ENCODE results near the gene PDGFD.

The PDGFD gene

DNA sequence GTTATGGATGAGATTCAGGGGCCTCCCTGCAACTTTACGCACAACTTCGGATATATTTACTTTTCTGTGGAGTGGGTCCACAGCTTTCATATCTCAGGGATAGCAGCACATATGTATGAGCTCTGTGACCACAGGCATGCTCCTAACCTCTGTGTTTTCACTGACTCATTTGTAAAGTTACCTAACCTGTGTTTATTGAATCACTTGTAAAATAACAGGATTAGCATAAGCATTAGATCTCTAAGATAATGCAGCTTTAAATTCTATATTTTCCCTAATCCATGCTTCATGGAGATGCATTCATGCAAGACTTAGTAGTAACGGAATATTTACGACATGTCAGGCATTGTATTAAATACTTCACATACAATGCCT, 175.4 kb downstream of the PDGFD start:
- H3K4me1 ChIP-seq (ENCODE audit: control insufficient read depth, insufficient read depth, low read length): peaks cover 2% of the 10 kb centered on the region; the same call in 1 of the 2 replicates
- no peak overlapping the region for H3K27ac ChIP-seq (ENCODE audit: low read length)
- no peaks in the 10 kb centered on the region for H3K36me3 ChIP-seq (ENCODE audit: control insufficient read depth, insufficient read depth, low read length)
- DNase-seq (ENCODE audit: low read depth, low spot score): no peak
- no peaks in the 10 kb centered on the region for H3K27me3 ChIP-seq (ENCODE audit: control insufficient read depth, insufficient read depth, low read length)
- H3K9me3 ChIP-seq (ENCODE audit: control insufficient read depth, insufficient read depth, low read length): no peaks in the 10 kb centered on the region
- WGBS (ENCODE audit: insufficient coverage, insufficient read length): no CpG with 5 or more reads among the region's 4 CpGs
- no peak overlapping the region for H3K4me3 ChIP-seq (ENCODE audit: low read length)

DNA sequence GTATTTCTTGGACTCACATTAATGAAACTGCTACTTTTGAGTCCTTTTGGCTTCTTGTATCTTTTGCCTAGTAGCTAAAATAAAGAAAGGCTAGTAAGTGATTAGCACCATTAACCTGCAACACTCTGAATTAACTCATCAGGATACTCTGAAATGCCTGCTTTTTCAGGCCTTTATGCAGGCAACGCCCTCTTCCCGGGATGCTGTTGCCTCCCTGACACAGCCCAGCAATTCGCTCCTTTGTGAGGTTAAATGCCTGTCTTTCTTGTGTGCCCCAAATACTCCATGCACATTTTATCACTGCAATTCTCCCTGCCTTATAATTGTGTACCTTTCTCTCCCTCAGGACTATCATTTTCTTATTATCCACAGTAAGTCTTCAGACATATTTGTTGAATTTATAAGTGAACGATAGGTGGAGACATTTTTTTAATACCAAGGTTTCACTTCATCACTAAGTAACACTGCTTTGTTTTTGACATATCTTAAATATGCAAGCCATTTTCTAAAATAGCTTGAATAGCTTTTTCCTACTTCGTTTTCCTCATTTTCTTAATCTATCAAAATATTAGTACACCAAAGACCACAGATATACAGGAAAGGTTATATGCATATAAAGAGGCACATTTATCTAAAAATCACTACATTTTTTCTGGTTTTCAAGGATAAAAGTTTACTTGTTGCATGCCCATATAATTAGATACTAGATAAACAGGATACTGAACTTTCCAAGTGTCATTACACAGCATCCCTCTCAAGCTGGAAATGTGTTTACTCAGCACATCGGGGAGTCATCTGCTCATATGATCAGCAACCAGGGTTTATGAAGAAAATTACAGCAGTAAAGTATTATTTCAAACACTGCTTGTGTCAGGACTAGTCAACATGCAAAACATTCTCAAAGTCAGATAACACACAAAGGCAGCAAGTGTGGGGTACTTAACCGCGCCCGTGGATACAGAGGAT, 176.0 kb downstream of the PDGFD start:
- Histone ChIP-seq H3K4me1 (ENCODE audit: control insufficient read depth, insufficient read depth, low read length) (peaks cover 2% of the 10 kb centered on the region; the same call in 1 of the 2 replicates), H3K9me3 (ENCODE audit: control insufficient read depth, insufficient read depth, low read length) (no peaks in the 10 kb centered on the region), H3K36me3 (ENCODE audit: control insufficient read depth, insufficient read depth, low read length) (no peaks in the 10 kb centered on the region), H3K27ac (ENCODE audit: low read length) (no peak overlapping the region), H3K27me3 (ENCODE audit: control insufficient read depth, insufficient read depth, low read length) (no peaks in the 10 kb centered on the region), H3K4me3 (ENCODE audit: low read length) (no peak overlapping the region)
- peak; percentile 11 for DNase-seq (ENCODE audit: low read depth, low spot score)
- WGBS (ENCODE audit: insufficient coverage, insufficient read length): no CpG with 5 or more reads among the region's 9 CpGs

DNA sequence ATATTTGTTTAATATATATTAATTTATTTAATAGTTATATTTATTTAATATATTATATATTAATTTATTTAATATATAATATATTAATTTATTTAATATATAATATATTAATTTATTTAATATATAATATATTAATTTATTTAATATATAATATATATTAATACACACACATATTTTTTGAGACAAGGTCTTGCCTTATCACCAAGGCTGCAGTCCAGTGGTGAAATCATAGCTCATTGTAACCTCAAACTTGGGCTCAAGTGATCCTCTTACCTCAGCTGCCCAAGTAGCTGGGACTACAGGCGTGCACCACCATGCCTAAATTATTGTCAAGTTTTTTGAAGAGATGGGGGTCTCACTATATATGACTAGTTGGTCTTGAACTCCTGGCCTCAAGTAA, 178.9 kb downstream of the PDGFD start:
- H3K27me3 ChIP-seq (ENCODE audit: control insufficient read depth, insufficient read depth, low read length): no peaks in the 10 kb centered on the region
- H3K27ac ChIP-seq (ENCODE audit: low read length): no peak overlapping the region
- H3K4me3 ChIP-seq (ENCODE audit: low read length): no peak overlapping the region
- H3K36me3 ChIP-seq (ENCODE audit: control insufficient read depth, insufficient read depth, low read length): no peaks in the 10 kb centered on the region
- H3K4me1 ChIP-seq (ENCODE audit: control insufficient read depth, insufficient read depth, low read length): peaks cover 2% of the 10 kb centered on the region; the same call in 1 of the 2 replicates
- H3K9me3 ChIP-seq (ENCODE audit: control insufficient read depth, insufficient read depth, low read length): no peaks in the 10 kb centered on the region
- WGBS (ENCODE audit: insufficient coverage, insufficient read length): no CpG with 5 or more reads among the region's 1 CpG
- no peak for DNase-seq (ENCODE audit: low read depth, low spot score)

DNA sequence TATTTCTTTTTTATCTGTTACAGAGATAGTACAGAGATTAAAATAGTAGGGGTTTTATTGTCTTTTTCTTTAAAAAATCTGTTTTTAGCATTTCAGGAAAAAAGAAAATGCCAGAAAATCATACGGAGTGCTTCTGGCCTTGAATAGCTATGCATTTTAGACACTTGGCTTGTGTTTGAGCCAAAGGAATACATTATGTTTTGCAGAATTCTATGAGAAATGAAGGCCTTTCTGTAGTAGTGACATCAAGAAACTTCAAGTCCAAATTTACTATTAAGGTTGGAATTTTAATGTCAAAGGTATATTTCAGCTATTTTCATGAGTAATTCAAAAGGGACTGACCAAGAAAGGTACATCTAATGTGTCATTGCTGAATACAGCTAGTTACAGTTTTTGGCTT, 183.8 kb downstream of the PDGFD start:
- Histone ChIP-seq H3K36me3 (ENCODE audit: control insufficient read depth, insufficient read depth, low read length) (no peaks in the 10 kb centered on the region), H3K27ac (ENCODE audit: low read length) (no peak overlapping the region), H3K4me1 (ENCODE audit: control insufficient read depth, insufficient read depth, low read length) (no peaks in the 10 kb centered on the region), H3K9me3 (ENCODE audit: control insufficient read depth, insufficient read depth, low read length) (no peaks in the 10 kb centered on the region), H3K4me3 (ENCODE audit: low read length) (no peak overlapping the region), H3K27me3 (ENCODE audit: control insufficient read depth, insufficient read depth, low read length) (no peaks in the 10 kb centered on the region)
- no peak for DNase-seq (ENCODE audit: low read depth, low spot score)
- WGBS (ENCODE audit: insufficient coverage, insufficient read length): no CpG with 5 or more reads among the region's 1 CpG

DNA sequence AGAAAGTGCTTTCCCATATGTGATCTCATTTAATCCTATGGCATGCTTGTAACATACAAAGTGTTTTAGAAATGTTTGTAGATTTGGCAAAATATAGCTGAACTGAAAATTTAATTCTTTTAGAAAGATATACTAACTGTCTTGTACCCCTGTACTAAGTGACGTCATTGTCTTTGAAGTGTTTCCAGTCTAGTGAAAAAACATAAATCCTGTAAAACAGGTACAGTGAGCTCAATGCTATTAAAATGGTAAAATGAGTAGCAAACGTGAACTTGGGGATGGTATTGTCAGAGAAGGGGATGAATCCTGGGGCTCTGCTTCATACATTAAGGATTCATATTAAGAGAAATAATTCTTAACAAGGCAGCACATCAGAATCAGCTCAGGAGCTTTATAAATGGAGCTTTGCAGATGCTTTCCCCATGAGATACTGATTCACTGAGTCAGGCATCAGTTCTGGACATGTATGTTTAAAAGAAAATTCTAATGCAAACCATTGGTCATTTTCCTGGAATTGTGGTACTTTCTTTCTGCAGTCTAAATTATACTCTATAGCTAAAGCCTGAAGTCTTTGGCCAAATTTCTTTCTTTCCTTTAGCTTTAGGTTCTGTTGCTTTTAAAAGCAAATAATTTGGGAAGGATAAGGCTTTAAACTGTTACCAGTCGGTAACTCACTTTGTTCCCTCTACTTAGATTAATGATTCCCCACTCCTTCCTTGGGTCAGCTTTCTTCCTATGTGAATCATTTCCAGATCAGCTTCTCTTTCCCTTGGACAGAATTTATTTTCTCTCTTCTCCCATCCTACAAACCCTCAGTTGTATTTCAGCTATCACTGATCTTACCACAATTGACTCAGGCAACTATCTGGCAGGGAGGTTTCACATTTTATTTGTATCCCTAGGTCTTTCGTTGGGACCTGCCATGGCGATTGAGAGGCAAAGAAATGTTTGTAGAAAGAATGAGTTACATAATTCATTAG, 185.0 kb downstream of the PDGFD start:
- Histone ChIP-seq H3K27me3 (ENCODE audit: control insufficient read depth, insufficient read depth, low read length) (no peaks in the 10 kb centered on the region), H3K36me3 (ENCODE audit: control insufficient read depth, insufficient read depth, low read length) (no peaks in the 10 kb centered on the region), H3K4me3 (ENCODE audit: low read length) (no peak overlapping the region), H3K9me3 (ENCODE audit: control insufficient read depth, insufficient read depth, low read length) (no peaks in the 10 kb centered on the region), H3K27ac (ENCODE audit: low read length) (no peak overlapping the region), H3K4me1 (ENCODE audit: control insufficient read depth, insufficient read depth, low read length) (no peaks in the 10 kb centered on the region)
- no CpG with 5 or more reads among the region's 5 CpGs for WGBS (ENCODE audit: insufficient coverage, insufficient read length)
- no peak for DNase-seq (ENCODE audit: low read depth, low spot score)

DNA sequence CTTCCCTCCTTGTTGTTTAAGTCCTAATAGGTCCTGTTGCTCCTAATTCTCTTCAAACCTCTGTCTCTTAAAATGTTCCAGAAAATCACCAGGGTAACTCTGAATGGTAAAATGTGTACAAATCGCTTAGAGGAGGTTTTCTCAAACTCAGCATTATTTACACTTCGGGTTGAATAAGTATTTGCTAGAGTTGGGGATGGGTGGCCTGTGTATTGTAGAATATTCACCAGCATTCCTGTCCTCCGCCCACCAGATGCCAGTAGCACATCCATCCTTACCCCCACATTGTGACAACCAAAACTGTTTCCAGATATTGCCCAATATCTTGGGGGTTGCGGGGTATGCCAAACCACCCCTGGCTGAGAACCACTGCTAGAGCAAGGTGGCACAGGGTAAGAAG, 191.9 kb downstream of the PDGFD start:
- Histone ChIP-seq H3K4me1 (ENCODE audit: control insufficient read depth, insufficient read depth, low read length) (no peaks in the 10 kb centered on the region), H3K4me3 (ENCODE audit: low read length) (no peak overlapping the region), H3K27me3 (ENCODE audit: control insufficient read depth, insufficient read depth, low read length) (no peaks in the 10 kb centered on the region), H3K9me3 (ENCODE audit: control insufficient read depth, insufficient read depth, low read length) (no peaks in the 10 kb centered on the region), H3K36me3 (ENCODE audit: control insufficient read depth, insufficient read depth, low read length) (no peaks in the 10 kb centered on the region), H3K27ac (ENCODE audit: low read length) (no peak overlapping the region)
- no peak for DNase-seq (ENCODE audit: low read depth, low spot score)
- no CpG with 5 or more reads among the region's 4 CpGs for WGBS (ENCODE audit: insufficient coverage, insufficient read length)

DNA sequence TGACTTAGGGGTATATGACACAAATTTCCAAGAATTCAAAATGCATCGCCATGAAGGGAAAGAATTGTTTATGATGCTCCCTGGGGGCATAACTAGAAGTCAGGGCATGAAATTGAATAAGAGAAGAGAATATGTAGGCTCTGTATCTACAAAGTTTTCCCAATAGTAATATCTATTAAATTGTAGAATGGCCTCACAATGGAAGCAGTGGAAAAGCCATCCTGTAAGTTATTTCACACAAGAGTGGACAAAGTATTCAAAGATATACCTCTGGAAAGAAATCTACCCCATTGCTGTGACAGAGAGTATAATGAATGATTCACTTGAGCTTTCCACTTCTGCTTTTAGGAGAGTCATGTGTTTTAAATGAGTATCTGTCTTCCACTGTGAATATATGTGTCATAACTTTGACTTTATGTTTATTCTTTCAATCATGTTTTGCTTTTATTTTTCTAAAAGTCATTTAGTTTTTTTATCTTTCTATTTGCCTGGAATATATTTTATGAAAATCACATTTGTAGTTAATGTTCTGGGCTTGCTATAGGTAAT, 193.2 kb downstream of the PDGFD start:
- DNase-seq (ENCODE audit: low read depth, low spot score): no peak
- Histone ChIP-seq H3K4me3 (ENCODE audit: low read length) (no peak overlapping the region), H3K27ac (ENCODE audit: low read length) (no peak overlapping the region), H3K9me3 (ENCODE audit: control insufficient read depth, insufficient read depth, low read length) (no peaks in the 10 kb centered on the region), H3K27me3 (ENCODE audit: control insufficient read depth, insufficient read depth, low read length) (no peaks in the 10 kb centered on the region), H3K4me1 (ENCODE audit: control insufficient read depth, insufficient read depth, low read length) (no peaks in the 10 kb centered on the region), H3K36me3 (ENCODE audit: control insufficient read depth, insufficient read depth, low read length) (no peaks in the 10 kb centered on the region)
- no CpG with 5 or more reads among the region's 1 CpG for WGBS (ENCODE audit: insufficient coverage, insufficient read length)

DNA sequence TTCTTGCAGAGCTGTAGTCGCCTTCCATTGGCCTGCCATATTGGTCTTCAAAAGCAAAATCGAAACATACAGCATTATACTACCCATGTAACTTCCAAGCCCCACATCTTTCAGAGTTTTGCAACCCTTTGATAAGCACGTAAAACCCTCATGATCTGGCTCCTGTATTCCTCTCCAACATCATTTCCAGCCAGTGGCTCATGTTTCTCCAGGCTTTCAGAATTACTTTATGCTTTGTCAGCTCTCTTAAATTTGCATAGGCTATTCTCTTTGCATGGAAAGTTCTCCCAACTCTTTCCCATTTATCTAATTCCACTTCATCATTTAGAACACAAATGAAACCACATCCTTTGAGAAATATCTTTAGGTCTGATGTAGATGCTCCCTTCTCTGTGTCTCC, 195.3 kb downstream of the PDGFD start:
- Histone ChIP-seq H3K4me3 (ENCODE audit: low read length) (no peak overlapping the region), H3K4me1 (ENCODE audit: control insufficient read depth, insufficient read depth, low read length) (no peaks in the 10 kb centered on the region), H3K27ac (ENCODE audit: low read length) (no peak overlapping the region), H3K9me3 (ENCODE audit: control insufficient read depth, insufficient read depth, low read length) (no peaks in the 10 kb centered on the region), H3K27me3 (ENCODE audit: control insufficient read depth, insufficient read depth, low read length) (no peaks in the 10 kb centered on the region), H3K36me3 (ENCODE audit: control insufficient read depth, insufficient read depth, low read length) (no peaks in the 10 kb centered on the region)
- WGBS (ENCODE audit: insufficient coverage, insufficient read length): no CpG with 5 or more reads among the region's 3 CpGs
- DNase-seq (ENCODE audit: low read depth, low spot score): no peak

DNA sequence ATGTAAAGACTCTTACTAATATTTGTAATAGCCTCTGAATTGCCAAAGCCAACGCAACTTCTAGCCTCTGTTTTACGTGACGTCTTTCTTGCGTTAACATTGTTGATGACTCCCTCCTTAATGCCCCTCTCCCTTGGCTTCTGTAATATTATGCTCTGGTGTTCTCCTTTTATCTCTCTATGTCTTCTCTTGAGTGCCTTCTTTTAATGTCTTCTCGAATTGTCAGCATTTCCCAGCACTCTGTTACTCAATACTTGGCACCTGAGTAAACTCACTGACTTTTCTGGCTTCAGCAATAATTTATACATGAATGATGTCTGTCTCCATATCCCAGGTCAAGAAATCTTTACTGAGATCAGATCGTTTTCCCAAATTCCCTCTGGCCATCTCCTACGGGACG, 196.0 kb downstream of the PDGFD start:
- Histone ChIP-seq H3K9me3 (ENCODE audit: control insufficient read depth, insufficient read depth, low read length) (no peaks in the 10 kb centered on the region), H3K36me3 (ENCODE audit: control insufficient read depth, insufficient read depth, low read length) (no peaks in the 10 kb centered on the region), H3K27me3 (ENCODE audit: control insufficient read depth, insufficient read depth, low read length) (no peaks in the 10 kb centered on the region), H3K27ac (ENCODE audit: low read length) (no peak overlapping the region), H3K4me1 (ENCODE audit: control insufficient read depth, insufficient read depth, low read length) (no peaks in the 10 kb centered on the region), H3K4me3 (ENCODE audit: low read length) (no peak overlapping the region)
- no CpG with 5 or more reads among the region's 8 CpGs for whole genome bisulfite sequencing (ENCODE audit: insufficient coverage, insufficient read length)
- DNase-seq (ENCODE audit: low read depth, low spot score): no peak

DNA sequence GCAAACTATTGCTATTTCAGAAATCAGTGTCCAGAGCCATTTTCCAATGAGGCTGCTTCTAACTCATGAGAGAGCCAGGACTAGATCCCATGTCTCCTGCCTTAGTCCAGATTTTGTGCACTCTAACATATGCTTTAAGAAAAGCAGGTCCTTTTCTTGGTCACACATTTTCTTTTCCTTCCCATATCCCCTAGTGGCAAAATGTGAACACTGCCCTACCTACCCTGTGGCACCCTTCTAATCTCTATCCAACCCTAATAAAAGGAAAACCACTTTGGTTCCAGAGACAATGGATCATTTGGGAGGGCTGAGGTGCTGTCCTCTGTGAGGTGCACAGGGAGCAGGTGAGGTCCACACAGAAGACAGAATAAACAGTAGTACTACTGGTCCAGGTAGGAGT, 199.6 kb downstream of the PDGFD start:
- Histone ChIP-seq H3K4me1 (ENCODE audit: control insufficient read depth, insufficient read depth, low read length) (no peaks in the 10 kb centered on the region), H3K36me3 (ENCODE audit: control insufficient read depth, insufficient read depth, low read length) (no peaks in the 10 kb centered on the region)
- DNase-seq (ENCODE audit: low read depth, low spot score): no peak

More for the DNA sequence above, 199.6 kb downstream of the PDGFD start:
- no peaks in the 10 kb centered on the region for H3K27me3 ChIP-seq (ENCODE audit: control insufficient read depth, insufficient read depth, low read length)
- H3K9me3 ChIP-seq (ENCODE audit: control insufficient read depth, insufficient read depth, low read length): no peaks in the 10 kb centered on the region
- no peak overlapping the region for H3K27ac ChIP-seq (ENCODE audit: low read length)
- H3K4me3 ChIP-seq (ENCODE audit: low read length): no peak overlapping the region

Data from iPS DF 6.9 (cell line).